K562 (cell line): ENCODE measurements around the gene ILF3. TPM values are rescaled to one million over a fixed set of nuclear protein-coding genes. Genes with fewer than 3 reads are reported as not detected.
A peak's percentile ranks its signal among the peaks of the same experiment; 100 is the strongest.

Experiments used
- ATAC-seq: fragments of 200-7000 bp; cut with Tn5 transposase; 3 replicates; pipeline ENCODE4 v1.9.1; 2020; ENCODE audit warnings: moderate library complexity
- BruUV-seq: library from RNA; stranded (reverse); fragments of 400-500 nt; replicated peaks from 2 replicates; lab custom pipeline; 2021; lab: Mats Ljungman, UMichigan
- CTCF ChIA-PET: fragments of 300-600 bp; formaldehyde crosslinking; extraction: SDS; loops from one replicate; lab custom pipeline; 2021; ENCODE audit warnings: low intra/inter-chr PET ratio; lab: Yijun Ruan, JAX
- POLR2A ChIA-PET: fragments of 300-600, 350-650 bp; sonication (Branson Sonifier 250); formaldehyde crosslinking; extraction: SDS; loops from one replicate; lab custom pipeline; 2021; ENCODE audit warnings: antibody characterized with exemption, inconsistent platforms; lab: Yijun Ruan, JAX
- DNase-seq, 4 experiments: peaks; one replicate each; pipeline versions ENCODE4 v3.0.0 to v3.0.0-alpha.2; 2011 to 2018; ENCODE audit warnings: low spot score in 3 of 4, mixed read lengths in 3 of 4; ENCODE audit errors: extremely low read depth in 1 of 4
- FAIRE-seq: peaks from 2 replicates; lab custom pipeline; 2011; peaks lifted over from hg19 to GRCh38; lab: Jason Lieb, UNC
- H2AFZ ChIP-seq: 2 replicates; pipeline ENCODE4 v1.6.0; 2011; ENCODE audit warnings: low read depth, low read length, control low read depth, inconsistent platforms
- H3K27ac ChIP-seq: fragments of 200-600 bp; 3 replicates; pipeline ENCODE4 v1.8.0; 2011; ENCODE audit warnings: low read depth, mild to moderate bottlenecking, control low read depth, inconsistent platforms, low read length, moderate library complexity, mixed read lengths; ENCODE audit errors: extremely low read depth
- H3K27me3 ChIP-seq, 2 experiments: fragments of 300-600 bp in 1 of 2; 2 replicates in 1 of 2; 3 replicates in 1 of 2; pipeline versions ENCODE4 v1.6.0 to v1.8.0; 2011; ENCODE audit warnings: inconsistent platforms in 2 of 2, low read length in 2 of 2, mild to moderate bottlenecking in 1 of 2, mixed read lengths in 1 of 2, moderate library complexity in 1 of 2; ENCODE audit not compliant: control insufficient read depth in 2 of 2, insufficient read depth in 2 of 2
- H3K36me3 ChIP-seq: fragments of 300-600 bp; 3 replicates; pipeline ENCODE4 v1.8.0; 2011; ENCODE audit warnings: mild to moderate bottlenecking, low read length, inconsistent platforms; ENCODE audit not compliant: control insufficient read depth, insufficient read depth
- H3K4me1 ChIP-seq, 2 experiments: fragments of 200-600 bp in 1 of 2; replicated peaks in 1 of 2; 2 replicates in 1 of 2; 3 replicates in 1 of 2; pipeline versions ENCODE4 v1.5.1 to v1.8.0; 2011; ENCODE audit warnings: inconsistent platforms in 2 of 2, low read length in 2 of 2, mild to moderate bottlenecking in 1 of 2, mixed read lengths in 1 of 2, moderate library complexity in 1 of 2; ENCODE audit not compliant: control insufficient read depth in 2 of 2, insufficient read depth in 2 of 2
- H3K4me2 ChIP-seq: 2 replicates; pipeline ENCODE4 v1.6.1; 2011; ENCODE audit warnings: low read length, control low read depth, inconsistent platforms, mixed read lengths; ENCODE audit not compliant: insufficient read depth
- H3K4me3 ChIP-seq: fragments of 200-600 bp; sonication (generic), shearing (Covaris generic); 2 replicates; pipeline ENCODE4 v1.5.1; 2016; ENCODE audit warnings: control low read depth, inconsistent platforms
- H3K79me2 ChIP-seq: fragments of 200-600 bp; 3 replicates; pipeline ENCODE4 v1.8.0; 2011; ENCODE audit warnings: low read length, inconsistent platforms; ENCODE audit not compliant: control insufficient read depth, insufficient read depth
- H3K9ac ChIP-seq, 2 experiments: 2 replicates each; pipeline versions ENCODE4 v1.6.0 to v1.6.1; 2011; ENCODE audit warnings: low read depth in 2 of 2, low read length in 2 of 2, control low read depth in 1 of 2, inconsistent platforms in 1 of 2, mild to moderate bottlenecking in 1 of 2, mixed read lengths in 1 of 2; ENCODE audit not compliant: insufficient read depth in 1 of 2
- H3K9me1 ChIP-seq: one replicate; pipeline ENCODE4 v1.6.0; 2011; ENCODE audit warnings: inconsistent platforms, mild to moderate bottlenecking, low read length, moderate library complexity; ENCODE audit not compliant: control insufficient read depth, insufficient read depth
- H3K9me3 ChIP-seq: replicated peaks from 2 replicates; pipeline ENCODE4 v1.5.1; 2011; ENCODE audit warnings: low read depth, low read length, inconsistent platforms; ENCODE audit not compliant: control insufficient read depth, insufficient read depth
- H4K20me1 ChIP-seq: replicated peaks from 2 replicates; pipeline ENCODE4 v1.6.1; 2011; ENCODE audit warnings: low read length, inconsistent platforms, mixed read lengths; ENCODE audit not compliant: control insufficient read depth, insufficient read depth
- CC2D1A ChIP-seq: fragments of 450-650 bp; IDR thresholded peaks from 2 replicates; pipeline ENCODE4 v1.6.1; 2017; ENCODE audit warnings: mild to moderate bottlenecking
- CHCHD3 ChIP-seq: fragments of 250-450 bp; sonication (Bioruptor Pico); IDR thresholded peaks from 2 replicates; pipeline ENCODE4 v2.1.2; 2022; ENCODE audit warnings: mild to moderate bottlenecking
- CHD1 ChIP-seq: fragments of 200-600 bp; sonication (generic); IDR thresholded peaks from one replicate; pipeline ENCODE4 v1.6.1; 2012; ENCODE audit warnings: mild to moderate bottlenecking, moderate library complexity, low read length, inconsistent platforms
- CXXC5 ChIP-seq: fragments of 250-450 bp; sonication (Bioruptor Pico); IDR thresholded peaks from 2 replicates; pipeline ENCODE4 v1.8.0; 2022; ENCODE audit warnings: inconsistent platforms, mild to moderate bottlenecking, moderate library complexity
- GATAD2B ChIP-seq: fragments of 450-650 bp; IDR thresholded peaks from 2 replicates; pipeline ENCODE4 v1.6.1; 2017; ENCODE audit warnings: mild to moderate bottlenecking, borderline replicate concordance
- HCFC1 ChIP-seq: IDR thresholded peaks from 2 replicates; pipeline ENCODE4 v1.6.1; 2012; ENCODE audit warnings: low read depth, low read length, improper control_type of control experiment
- ILK ChIP-seq: fragments of 450-650 bp; IDR thresholded peaks from 2 replicates; pipeline ENCODE4 v1.6.1; 2016; ENCODE audit warnings: missing genetic modification characterization, low read depth, mild to moderate bottlenecking, missing compliant biosample characterization, moderate library complexity, borderline replicate concordance
- JUN ChIP-seq, 2 experiments: sonication (generic) in 1 of 2; formaldehyde crosslinking in 1 of 2; IDR thresholded peaks; 2 replicates each; pipeline versions ENCODE4 v1.6.1 to v1.8.0; 2012 to 2022; ENCODE audit warnings: borderline replicate concordance in 2 of 2, mild to moderate bottlenecking in 2 of 2, improper control_type of control experiment in 1 of 2, low read depth in 1 of 2, low read length in 1 of 2, missing genetic modification reagents in 1 of 2
- KLF16 ChIP-seq: IDR thresholded peaks from 2 replicates; pipeline ENCODE4 v1.6.1; 2016; ENCODE audit warnings: antibody characterized with exemption
- MCM3 ChIP-seq: fragments of 450-650 bp; IDR thresholded peaks from 2 replicates; pipeline ENCODE4 v1.6.1; 2016
- NFATC3 ChIP-seq: fragments of 450-650 bp; IDR thresholded peaks from 2 replicates; pipeline ENCODE4 v1.6.1; 2017; ENCODE audit warnings: mild to moderate bottlenecking
- PHF8 ChIP-seq: fragments of 200-600 bp; sonication (generic); IDR thresholded peaks from 2 replicates; pipeline ENCODE4 v1.6.1; 2012; ENCODE audit warnings: mixed run types, mild to moderate bottlenecking, inconsistent platforms, low read length, moderate library complexity, borderline replicate concordance
- RCOR1 ChIP-seq, 2 experiments: IDR thresholded peaks; 2 replicates each; pipeline ENCODE4 v1.6.1; 2012; ENCODE audit warnings: low read depth in 2 of 2, low read length in 2 of 2, borderline replicate concordance in 1 of 2, improper control_type of control experiment in 1 of 2
- SMAD4 ChIP-seq: fragments of 250-450 bp; sonication (Bioruptor Pico); conservative IDR thresholded peaks from 2 replicates; pipeline ENCODE4 v1.8.0; 2021; ENCODE audit warnings: inconsistent platforms, mild to moderate bottlenecking, moderate library complexity
- U2AF1 ChIP-seq: fragments of 200-400 bp; formaldehyde crosslinking; optimal IDR thresholded peaks from 2 replicates; pipeline ENCODE3; 2017; ENCODE audit warnings: mild to moderate bottlenecking, low read depth, low read length, moderate library complexity
- ZNF707 ChIP-seq: fragments of 250-450 bp; sonication (Bioruptor Pico); conservative IDR thresholded peaks from 2 replicates; pipeline ENCODE4 v1.8.0; 2022; ENCODE audit warnings: inconsistent platforms, mild to moderate bottlenecking, moderate library complexity
- WGBS: fragments of 100-300 bp; shearing (Covaris generic); methylation state at CpG from one replicate; pipeline ENCODE4 v1.1.6; 2016; ENCODE audit warnings: low coverage, mixed read lengths; ENCODE audit not compliant: insufficient coverage; ENCODE audit errors: missing lambda C conversion rate; 5-methylcytosine and 5-hydroxymethylcytosine counted together
- in situ Hi-C: fragments of 300-500 bp; cut with MboI; formaldehyde crosslinking; loops from 4 replicates; pipeline ENCODE4 v1.15.0; 2018; ENCODE audit warnings: inconsistent platforms, mixed read lengths
- intact Hi-C: fragments of 100-400 bp; cut with micrococcal nuclease; formaldehyde crosslinking; loops from 2 replicates; pipeline ENCODE4 v1.14.2; 2022
- polyA plus RNA-seq, 8 experiments: library from polyadenylated mRNA; depleted of rRNA in 4 of 8; stranded (reverse) in 5 of 8; unstranded in 3 of 8; fragments of >200 nt; fragmentation: Nextera tagmentation in 2 of 8; fragmentation: Illumina TruSeq in 1 of 8; extraction: Ambion mirVana in 2 of 8; extraction: Trizol in 1 of 8; gene quantifications; 2 replicates each; pipeline versions ENCODE4 v1.2.1 to v1.2.3, GENCODE V29; 2011 to 2014; ENCODE audit warnings: inconsistent platforms in 1 of 8, missing spikeins in 1 of 8
- total RNA-seq, 7 experiments: library from RNA; depleted of rRNA in 6 of 7; stranded (reverse); fragments of >200 nt in 6 of 7; fragmentation: Illumina TruSeq in 2 of 7; extraction: Trizol in 2 of 7; gene quantifications; 2 replicates each; pipeline versions ENCODE4 v1.2.1 to v1.2.3, GENCODE V29; 2011 to 2021; ENCODE audit warnings: low replicate concordance in 1 of 7
- TF ChIP-seq, protein P1 (sequence below), 2 experiments: fragments of 250-450 bp in 1 of 2; fragments of 450-650 bp in 1 of 2; sonication (Bioruptor Pico) in 1 of 2; IDR thresholded peaks; 2 replicates each; pipeline versions ENCODE4 v1.6.1 to v1.8.0; 2016 to 2021; ENCODE audit warnings: mild to moderate bottlenecking in 2 of 2, moderate library complexity in 2 of 2, missing compliant biosample characterization in 1 of 2, missing genetic modification characterization in 1 of 2
- TF ChIP-seq, protein P2 (sequence below): fragments of 250-450 bp; sonication (Bioruptor Pico); IDR thresholded peaks from 2 replicates; pipeline ENCODE4 v1.8.0; 2021; ENCODE audit warnings: moderate library complexity, mild to moderate bottlenecking, inconsistent platforms

The ILF3 gene
- total and polyA plus RNA-seq, 9 of the 15 experiments (the other 6 are each of a cell fraction or from before 2014, with no cell fraction given), result 26.0 to 453 (median 175) TPM

- peak in 2 of 4 experiments; percentile 14 to 63 for DNase-seq
- in situ Hi-C loops (no loop called here), intact Hi-C loops (loop anchor here (2.0 kb wide), 1 partner anchor 39 kb away; no protein-coding TSS in a partner anchor)
- Histone ChIP-seq H3K9me3 (no peaks in the 10 kb centered on the region), H3K4me2 (peak overlapping the region; percentile 94), H2AFZ (no peak overlapping the region), H3K27me3 (no peaks in the 10 kb centered on the region), H3K9me1 (peaks cover 3% of the 10 kb centered on the region), H3K4me3 (peak overlapping the region; percentile 90), H3K36me3 (peaks cover 58% of the 10 kb centered on the region), H3K9ac (peak overlapping the region; percentile 99), H4K20me1 (peaks cover 53% of the 10 kb centered on the region), H3K27ac (peak overlapping the region; percentile 99), H3K4me1 (peaks cover 44% of the 10 kb centered on the region in 2 experiments; a peak in 4 of 5 replicates), H3K79me2 (peaks cover 84% of the 10 kb centered on the region)
- POLR2A ChIA-PET, result interaction anchor here (0.6 to 2.6 kb wide), 13 partner anchors 9 to 385 kb away, joined by 3 to 8 read pairs (median 3); partner anchors contain the start of genes DNM2 and ICAM1
- WGBS, result under 1% methylated on average over 16 of the region's 16 CpGs
- TSS peak; percentile 52 for BruUV-seq
- peak; percentile 51 for FAIRE-seq
- ATAC-seq, result peak; percentile 32
- CTCF ChIA-PET, result interaction anchor here (0.6 to 1.2 kb wide), 2 partner anchors 44 to 111 kb away, joined by 3 read pairs; no protein-coding TSS in a partner anchor
- TF ChIP-seq SMAD4 (CRISPR knock-in tag), result 0 out of 2 replicates have a peak, but pooled peaks have one; percentile 24
- TF ChIP-seq KLF16, result no peak
- peak in 1 of 2 experiments; percentile 52; a peak in 1 of 4 replicates for TF ChIP-seq RCOR1 (IDR thresholded peaks at IDR 0.05; ENCODE audit: borderline replicate concordance in 1 of 2, low read depth in 2 of 2, low read length in 2 of 2)
- no peak for TF ChIP-seq NFATC3
- TF ChIP-seq, protein P1, sequence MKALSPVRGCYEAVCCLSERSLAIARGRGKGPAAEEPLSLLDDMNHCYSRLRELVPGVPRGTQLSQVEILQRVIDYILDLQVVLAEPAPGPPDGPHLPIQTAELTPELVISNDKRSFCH (CRISPR knock-in tag; IDR thresholded peaks at IDR 0.05), result no peak
- TF ChIP-seq, protein P1 (tag; IDR thresholded peaks at IDR 0.05), result no peak
- TF ChIP-seq ILK (tag), result no peak
- no peak for TF ChIP-seq CHCHD3 (CRISPR knock-in tag)
- no peak for TF ChIP-seq ZNF707 (CRISPR knock-in tag)
- TF ChIP-seq GATAD2B, result no peak
- TF ChIP-seq JUN (IDR thresholded peaks at IDR 0.05; ENCODE audit: borderline replicate concordance, low read depth, low read length), result no peak
- no peak for TF ChIP-seq JUN (CRISPR knock-in tag; IDR thresholded peaks at IDR 0.05; ENCODE audit: borderline replicate concordance)
- TF ChIP-seq CXXC5 (CRISPR knock-in tag), result peak; percentile 39; the same call in 1 of the 2 replicates
- TF ChIP-seq CHD1, result peak; percentile 49
- no peak for TF ChIP-seq CC2D1A
- TF ChIP-seq, protein P2, sequence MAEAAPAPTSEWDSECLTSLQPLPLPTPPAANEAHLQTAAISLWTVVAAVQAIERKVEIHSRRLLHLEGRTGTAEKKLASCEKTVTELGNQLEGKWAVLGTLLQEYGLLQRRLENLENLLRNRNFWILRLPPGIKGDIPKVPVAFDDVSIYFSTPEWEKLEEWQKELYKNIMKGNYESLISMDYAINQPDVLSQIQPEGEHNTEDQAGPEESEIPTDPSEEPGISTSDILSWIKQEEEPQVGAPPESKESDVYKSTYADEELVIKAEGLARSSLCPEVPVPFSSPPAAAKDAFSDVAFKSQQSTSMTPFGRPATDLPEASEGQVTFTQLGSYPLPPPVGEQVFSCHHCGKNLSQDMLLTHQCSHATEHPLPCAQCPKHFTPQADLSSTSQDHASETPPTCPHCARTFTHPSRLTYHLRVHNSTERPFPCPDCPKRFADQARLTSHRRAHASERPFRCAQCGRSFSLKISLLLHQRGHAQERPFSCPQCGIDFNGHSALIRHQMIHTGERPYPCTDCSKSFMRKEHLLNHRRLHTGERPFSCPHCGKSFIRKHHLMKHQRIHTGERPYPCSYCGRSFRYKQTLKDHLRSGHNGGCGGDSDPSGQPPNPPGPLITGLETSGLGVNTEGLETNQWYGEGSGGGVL (CRISPR knock-in tag), result no peak
- TF ChIP-seq U2AF1, result no peak
- no peak for TF ChIP-seq MCM3
- 0 out of 2 replicates have a peak, but pooled peaks have one; percentile 3 for TF ChIP-seq PHF8
- TF ChIP-seq HCFC1, result 0 out of 2 replicates have a peak, but pooled peaks have one; percentile 6
Measured at GRCh38 chr19:10655457-10656312, 1.5 kb downstream of the ILF3 start.
